ENCODE measurements around the gene BBLN. TPM values are rescaled to one million over a fixed set of nuclear protein-coding genes. Genes with fewer than 3 reads are reported as not detected.
"Not testable (repeated sequence)": the region's sequence is repeated elsewhere in the genome, so short reads cannot be mapped to it uniquely, and the experiment has no call there.

BBLN gene
- total RNA-seq, 8 experiments from 2014 or later = 60.0 to 233 (median 148) TPM

DNA sequence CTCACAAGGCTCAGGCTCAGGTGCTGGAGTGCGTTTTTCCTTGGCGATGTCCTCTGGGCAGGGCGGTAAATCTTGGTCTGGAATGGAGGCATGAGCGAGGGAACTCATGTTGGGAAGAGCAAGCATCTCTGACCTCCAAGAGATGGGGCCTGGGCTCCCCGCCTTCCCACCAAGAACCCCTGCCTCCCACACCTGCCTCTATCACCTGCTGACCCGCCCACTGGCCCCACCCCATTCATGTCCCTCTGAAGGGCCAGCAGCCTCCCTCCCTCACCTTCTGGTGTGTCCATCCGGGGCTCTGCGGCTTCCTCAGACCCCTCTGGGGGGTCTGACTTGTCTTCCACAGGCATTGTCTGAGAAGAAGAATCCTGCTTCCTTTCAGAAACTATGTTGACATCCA is 20.4 kb downstream of the BBLN start:
- Histone ChIP-seq H3K4me1 (replicated peaks in 1 of 2) (no peaks in the 10 kb centered on the region), H3K4me3 (no peak overlapping the region), H3K27ac (no peak overlapping the region)
- ATAC-seq (replicated peaks in 6 of 8) = no peak
- in situ Hi-C loops (cut with MboI; ENCODE audit: low pct_unique_long_range_greater_than_20kb in 2 of 9, low sequenced_read_pairs in 9 of 9, unreplicated experiment in 9 of 9) = no loop called here
- 100% methylated on average over 3 of the region's 8 CpGs; no CpG with 5 or more reads in 9 of the 10 experiments for WGBS, 10 experiments

DNA sequence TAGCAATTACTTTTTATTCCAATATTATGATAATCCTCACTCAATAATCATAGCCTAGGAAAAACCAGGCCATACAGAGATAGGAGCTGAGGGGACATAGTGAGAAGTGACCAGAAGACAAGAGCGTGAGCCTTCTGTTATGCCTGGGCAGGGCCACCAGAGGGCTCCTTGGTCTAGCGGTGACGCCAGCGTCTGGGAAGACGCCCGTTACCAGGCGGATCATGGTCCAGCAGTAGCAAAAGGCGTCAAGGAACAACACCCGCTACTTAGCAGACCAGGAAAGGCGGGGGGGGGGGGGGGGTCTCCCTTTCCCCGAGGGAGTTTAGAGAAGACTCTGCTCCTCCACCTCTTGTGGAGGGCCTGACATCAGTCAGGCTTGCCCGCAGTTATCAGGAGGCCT is 21.4 kb downstream of the BBLN start:
- 45% methylated on average over 2 of the region's 12 CpGs; no CpG with 5 or more reads in 9 of the 10 experiments for WGBS, 10 experiments
- in situ Hi-C loops (cut with MboI; ENCODE audit: low pct_unique_long_range_greater_than_20kb in 2 of 9, low sequenced_read_pairs in 9 of 9, unreplicated experiment in 9 of 9); H3K4me3 ChIP-seq; H3K4me1 ChIP-seq (replicated peaks in 1 of 2); H3K27ac ChIP-seq: not testable (repeated sequence)
- peak in 1 of 8 experiments; percentile 57 for ATAC-seq (replicated peaks in 6 of 8)

DNA sequence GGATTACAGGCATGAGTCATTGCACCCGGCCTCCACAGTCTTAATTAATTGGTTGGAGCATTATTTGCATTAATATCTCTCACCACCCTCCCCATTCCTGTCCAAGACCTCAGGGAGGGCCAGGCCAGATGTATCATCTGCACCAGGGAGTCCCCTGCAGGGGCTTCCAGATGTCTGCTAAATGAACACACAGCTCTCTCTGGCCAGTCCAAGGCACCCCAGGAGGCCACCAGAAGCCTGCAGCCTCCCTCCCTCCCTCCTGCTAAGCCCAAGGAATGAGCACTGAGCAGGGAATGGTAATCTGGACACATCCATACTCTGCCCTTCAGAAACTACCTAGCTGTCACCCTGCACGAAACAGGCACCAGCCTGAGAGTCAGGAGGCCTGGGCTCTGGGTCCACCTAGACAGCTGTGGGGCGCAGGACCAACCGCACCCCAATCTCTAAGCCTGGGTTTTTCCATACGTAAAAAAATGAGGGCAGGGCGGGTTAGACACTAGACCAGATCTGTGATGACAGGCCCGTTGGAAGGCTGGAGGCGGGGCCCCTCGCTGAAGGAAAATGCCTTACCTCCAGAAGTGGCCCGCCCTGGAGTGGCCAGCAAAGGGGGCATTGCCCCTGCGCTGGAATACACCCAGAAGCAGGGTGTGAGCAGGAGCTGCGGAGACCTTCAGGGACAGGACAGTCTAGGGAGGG is 23.0 kb downstream of the BBLN start:
- WGBS, 10 experiments = 0 to 100% (median 68%) methylated on average over 1 to 11 of the region's 12 CpGs; no CpG with 5 or more reads in 4 of the 10 experiments
- H3K4me1 ChIP-seq (replicated peaks in 1 of 2) = no peaks in the 10 kb centered on the region
- in situ Hi-C loops (cut with MboI; ENCODE audit: low pct_unique_long_range_greater_than_20kb in 2 of 9, low sequenced_read_pairs in 9 of 9, unreplicated experiment in 9 of 9) = no loop called here
- no peak overlapping the region for H3K4me3 ChIP-seq
- H3K27ac ChIP-seq = no peak overlapping the region
- ATAC-seq (replicated peaks in 6 of 8) = peak in 6 of 8 experiments; percentile 7 to 84 (median 22)

DNA sequence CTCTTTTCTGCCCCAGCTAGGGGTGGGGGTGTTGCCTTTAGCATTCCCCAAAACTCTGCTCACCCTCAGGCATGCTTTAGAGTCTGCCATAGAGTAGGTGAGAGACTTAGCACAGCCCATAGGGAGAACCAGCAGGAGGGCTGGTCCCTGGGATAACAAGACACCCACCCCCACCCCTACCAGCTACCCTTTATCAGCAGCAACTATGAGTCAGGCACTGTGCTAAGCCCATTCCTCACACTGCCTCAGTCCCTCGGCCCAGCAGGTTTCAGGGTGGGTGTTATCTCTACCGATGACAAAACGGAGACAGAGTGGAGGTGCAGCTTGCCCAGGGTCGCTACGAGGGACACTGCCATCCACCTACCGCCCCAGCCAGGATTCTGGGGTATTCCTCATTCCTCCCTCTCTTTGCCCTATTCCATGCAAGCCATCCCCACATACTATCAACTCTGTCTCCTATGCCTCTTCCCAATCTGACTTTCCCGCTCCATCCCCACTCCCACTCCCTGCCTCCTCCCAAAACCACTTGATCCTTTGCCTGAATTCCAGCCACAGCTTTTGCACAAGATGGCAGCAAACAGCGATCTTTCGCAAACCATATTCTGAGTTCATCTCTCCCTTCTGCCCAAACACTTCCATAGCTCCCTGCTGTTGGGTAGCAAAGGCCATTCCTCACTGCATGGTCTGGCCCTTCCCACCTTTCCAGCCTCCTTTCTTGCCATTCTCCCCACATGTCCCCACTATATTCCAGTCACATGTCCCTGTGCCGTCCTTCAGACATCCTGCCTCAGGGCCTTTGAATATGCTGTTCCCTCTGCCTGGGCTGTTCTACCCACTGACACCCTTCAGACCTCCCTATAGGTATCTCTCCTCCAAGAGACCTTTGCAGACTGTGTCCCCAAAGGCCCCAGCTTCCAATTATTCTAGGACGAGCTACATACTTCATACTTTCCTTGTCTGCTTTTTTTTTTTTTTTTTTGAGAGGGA is 26.2 kb downstream of the BBLN start:
- in situ Hi-C loops (cut with MboI; ENCODE audit: low pct_unique_long_range_greater_than_20kb in 2 of 9, low sequenced_read_pairs in 9 of 9, unreplicated experiment in 9 of 9) = no loop called here
- no peak overlapping the region for H3K4me3 ChIP-seq
- H3K27ac ChIP-seq = no peak overlapping the region
- 81 to 100% (median 95%) methylated on average over 1 to 7 of the region's 11 CpGs; no CpG with 5 or more reads in 3 of the 10 experiments for WGBS, 10 experiments
- peaks cover 4 to 7% of the 10 kb centered on the region in 2 donors for H3K4me1 ChIP-seq (replicated peaks in 1 of 2)
- ATAC-seq (replicated peaks in 6 of 8) = peak in 1 of 8 experiments; percentile 4

DNA sequence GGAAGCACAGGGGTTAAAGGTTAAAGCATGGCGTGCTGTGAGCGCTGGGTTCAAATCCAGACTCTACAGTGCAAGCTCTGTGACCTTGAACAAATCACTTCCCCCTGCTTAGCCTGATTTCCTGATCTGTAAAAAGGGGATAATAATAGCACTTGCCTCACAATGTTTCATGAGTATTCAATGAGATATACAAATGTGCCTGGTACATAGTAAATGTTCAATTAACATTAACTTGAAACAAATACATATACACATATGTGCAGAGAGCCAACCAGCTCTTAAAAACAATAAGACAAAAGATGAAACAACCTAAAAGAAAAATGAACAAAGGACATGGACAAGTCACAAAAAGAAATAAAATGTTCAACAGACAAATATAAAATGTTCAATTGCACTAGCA is 27.3 kb downstream of the BBLN start:
- WGBS, 10 experiments = 79 to 100% (median 100%) methylated on average over 1 to 2 of the region's 2 CpGs; no CpG with 5 or more reads in 5 of the 10 experiments
- H3K27ac ChIP-seq = no peak overlapping the region
- in situ Hi-C loops (cut with MboI; ENCODE audit: low pct_unique_long_range_greater_than_20kb in 2 of 9, low sequenced_read_pairs in 9 of 9, unreplicated experiment in 9 of 9) = no loop called here
- no peak overlapping the region for H3K4me3 ChIP-seq
- H3K4me1 ChIP-seq (replicated peaks in 1 of 2) = peaks cover 7 to 8% of the 10 kb centered on the region in 2 donors
- ATAC-seq (replicated peaks in 6 of 8) = no peak

DNA sequence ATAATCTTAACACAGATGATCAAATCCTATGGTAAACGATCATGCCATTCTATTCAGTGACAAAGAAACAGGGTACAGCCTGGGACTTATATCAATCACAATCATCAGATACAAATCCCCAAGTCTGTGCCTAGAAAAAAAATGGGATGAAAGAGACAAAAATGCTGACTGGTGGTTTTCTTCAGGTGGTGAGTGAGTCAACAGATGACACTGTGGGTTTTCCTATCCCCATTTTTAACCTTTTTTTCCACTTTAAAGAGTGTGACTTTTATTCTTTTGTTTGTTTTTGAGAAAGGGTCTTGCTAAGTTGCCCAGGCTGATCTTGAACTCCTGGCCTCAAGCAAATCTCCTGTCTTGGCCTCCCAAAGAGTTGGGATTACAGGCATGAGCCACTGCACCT is 28.1 kb downstream of the BBLN start:
- in situ Hi-C loops (cut with MboI; ENCODE audit: low pct_unique_long_range_greater_than_20kb in 2 of 9, low sequenced_read_pairs in 9 of 9, unreplicated experiment in 9 of 9) = no loop called here
- Histone ChIP-seq H3K27ac (no peak overlapping the region), H3K4me3 (no peak overlapping the region), H3K4me1 (replicated peaks in 1 of 2) (peaks cover 9 to 14% of the 10 kb centered on the region in 2 donors)
- 25 to 100% (median 88%) methylated on average over 1 of the region's 1 CpG; no CpG with 5 or more reads in 2 of the 10 experiments for WGBS, 10 experiments
- ATAC-seq (replicated peaks in 6 of 8) = no peak

DNA sequence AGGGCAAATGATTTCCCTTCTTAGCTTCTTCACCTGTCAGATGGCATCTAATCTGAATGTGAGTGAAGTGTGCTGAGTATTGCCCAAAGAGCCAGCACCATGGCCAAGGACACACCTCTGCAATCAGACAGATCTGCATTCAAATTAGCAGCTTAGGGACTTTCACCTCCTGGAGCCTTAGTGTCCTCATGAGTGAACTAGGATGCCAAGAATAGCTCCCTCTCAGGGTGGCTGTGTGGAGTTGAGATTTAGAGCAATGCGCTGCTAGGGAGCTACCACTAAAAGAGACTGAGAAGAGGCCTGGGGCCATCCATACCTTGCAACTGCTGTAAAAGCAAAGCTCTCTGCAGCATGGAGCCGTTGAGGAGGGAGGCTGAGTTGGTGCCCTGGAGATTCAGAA is 29.9 kb downstream of the BBLN start:
- no peak for ATAC-seq (replicated peaks in 6 of 8)
- in situ Hi-C loops (cut with MboI; ENCODE audit: low pct_unique_long_range_greater_than_20kb in 2 of 9, low sequenced_read_pairs in 9 of 9, unreplicated experiment in 9 of 9) = no loop called here
- 71 to 100% (median 92%) methylated on average over 1 to 2 of the region's 2 CpGs; no CpG with 5 or more reads in 5 of the 10 experiments for WGBS, 10 experiments
- Histone ChIP-seq H3K4me3 (peak overlapping the region in 1 of 5 donors; percentile 79), H3K27ac (no peak overlapping the region), H3K4me1 (replicated peaks in 1 of 2) (peaks cover 11 to 15% of the 10 kb centered on the region in 2 donors)

DNA sequence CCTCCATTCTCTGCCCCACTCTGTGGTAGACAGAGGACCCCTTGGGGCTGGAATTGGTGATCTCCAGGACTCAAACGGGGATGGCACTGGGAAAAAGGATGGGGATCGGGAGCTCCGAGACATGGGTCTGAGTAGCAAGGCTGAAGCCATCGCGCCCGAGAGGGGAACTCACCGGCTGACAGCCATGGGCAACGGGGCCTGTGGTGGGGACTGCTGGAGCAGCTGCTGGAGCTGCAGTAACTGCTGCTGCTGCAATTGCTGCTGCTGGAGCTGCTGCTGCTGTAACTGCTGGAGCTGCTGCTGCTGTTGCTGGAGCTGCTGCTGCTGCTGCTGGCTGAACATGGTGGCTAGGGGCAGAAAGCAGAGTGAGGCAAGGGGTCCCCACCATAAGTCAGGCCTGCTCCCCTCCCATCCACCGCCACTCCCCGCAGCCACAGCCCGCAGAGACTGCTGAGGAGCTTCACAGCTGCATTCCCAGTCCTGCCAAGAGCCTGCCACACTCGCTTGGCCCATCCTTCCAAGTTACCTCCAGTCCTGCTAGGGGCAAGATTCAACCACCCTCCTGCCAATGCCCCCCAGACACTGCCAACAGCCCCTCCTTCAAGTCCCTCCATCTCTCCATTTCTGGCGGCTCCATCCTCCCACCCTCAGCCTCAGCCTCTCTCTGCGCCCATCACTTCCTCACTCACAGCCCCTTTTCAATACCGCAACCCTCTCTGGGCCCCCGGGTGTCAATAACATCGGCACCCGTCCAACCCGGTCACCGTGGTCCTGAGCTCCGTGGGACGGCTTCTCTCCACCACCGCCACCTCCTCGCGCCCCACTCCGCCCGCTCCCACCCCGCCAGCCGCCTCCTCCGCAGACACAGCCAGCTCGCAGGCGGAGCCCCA is 30.7 kb downstream of the BBLN start:
- H3K4me3 ChIP-seq = peak overlapping the region; percentile 79 to 100 (median 96)
- H3K27ac ChIP-seq = peak overlapping the region; percentile 90 to 92
- ATAC-seq (replicated peaks in 6 of 8) = peak in 7 of 8 experiments; percentile 3 to 51 (median 29)
- in situ Hi-C loops (cut with MboI; ENCODE audit: low pct_unique_long_range_greater_than_20kb in 2 of 9, low sequenced_read_pairs in 9 of 9, unreplicated experiment in 9 of 9) = no loop called here
- H3K4me1 ChIP-seq (replicated peaks in 1 of 2) = peaks cover 11 to 15% of the 10 kb centered on the region in 2 donors
- 0 to 61% (median 0%) methylated on average over 1 to 9 of the region's 32 CpGs; no CpG with 5 or more reads in 5 of the 10 experiments for WGBS, 10 experiments

DNA sequence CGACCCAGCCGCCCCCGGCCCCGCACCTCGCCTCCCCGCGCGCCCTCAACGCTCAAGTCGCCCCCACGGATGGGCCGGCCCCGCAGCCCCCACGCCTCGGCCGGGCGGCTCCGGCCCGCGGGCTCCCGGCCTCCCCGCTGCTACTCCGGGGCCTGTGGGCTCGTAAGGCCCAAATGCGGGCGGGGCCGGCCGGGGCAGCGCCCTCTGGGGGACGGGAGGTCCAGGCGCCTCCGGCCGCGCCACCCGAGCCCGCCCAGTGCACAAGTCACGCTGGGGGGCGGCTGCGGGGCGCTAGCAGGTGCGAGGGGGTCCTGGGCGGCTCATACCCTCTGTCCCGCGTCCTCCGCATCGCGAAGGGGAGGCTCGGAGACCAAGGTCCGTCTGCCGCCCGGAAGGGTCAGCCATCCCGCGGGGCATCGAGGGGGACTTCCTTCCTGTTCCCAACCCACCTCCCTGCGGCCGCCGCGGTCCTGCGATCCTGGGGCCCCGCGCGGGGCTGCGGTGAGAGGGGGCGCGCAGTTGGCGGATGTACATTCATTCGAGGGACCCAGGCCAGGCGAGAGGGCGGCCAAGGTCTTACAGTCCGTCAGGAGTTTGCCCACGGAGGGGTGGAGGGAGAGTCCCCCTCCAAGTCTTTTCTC is 31.5 kb downstream of the BBLN start, which contains the start of gene CIZ1:
Gene CIZ1, minus strand, starts transcription at position 167 of the 641 bp plus-strand sequence. CDS start 715 bp downstream, outside the sequence.
- peak; percentile 58 to 92 (median 83) for ATAC-seq (replicated peaks in 6 of 8)
- WGBS, 10 experiments = 0 to 6% (median 0%) methylated on average over 2 to 10 of the region's 71 CpGs; no CpG with 5 or more reads in 5 of the 10 experiments
- Histone ChIP-seq H3K4me3 (peak within 1 kb of the TSS; percentile 79 to 100 (median 96)), H3K4me1 (replicated peaks in 1 of 2) (peaks cover 11 to 15% of the 10 kb centered on the region in 2 donors), H3K27ac (peak within 1 kb of the TSS; percentile 90 to 92)
- in situ Hi-C loops (cut with MboI; ENCODE audit: low pct_unique_long_range_greater_than_20kb in 2 of 9, low sequenced_read_pairs in 9 of 9, unreplicated experiment in 9 of 9) = no loop called here

DNA sequence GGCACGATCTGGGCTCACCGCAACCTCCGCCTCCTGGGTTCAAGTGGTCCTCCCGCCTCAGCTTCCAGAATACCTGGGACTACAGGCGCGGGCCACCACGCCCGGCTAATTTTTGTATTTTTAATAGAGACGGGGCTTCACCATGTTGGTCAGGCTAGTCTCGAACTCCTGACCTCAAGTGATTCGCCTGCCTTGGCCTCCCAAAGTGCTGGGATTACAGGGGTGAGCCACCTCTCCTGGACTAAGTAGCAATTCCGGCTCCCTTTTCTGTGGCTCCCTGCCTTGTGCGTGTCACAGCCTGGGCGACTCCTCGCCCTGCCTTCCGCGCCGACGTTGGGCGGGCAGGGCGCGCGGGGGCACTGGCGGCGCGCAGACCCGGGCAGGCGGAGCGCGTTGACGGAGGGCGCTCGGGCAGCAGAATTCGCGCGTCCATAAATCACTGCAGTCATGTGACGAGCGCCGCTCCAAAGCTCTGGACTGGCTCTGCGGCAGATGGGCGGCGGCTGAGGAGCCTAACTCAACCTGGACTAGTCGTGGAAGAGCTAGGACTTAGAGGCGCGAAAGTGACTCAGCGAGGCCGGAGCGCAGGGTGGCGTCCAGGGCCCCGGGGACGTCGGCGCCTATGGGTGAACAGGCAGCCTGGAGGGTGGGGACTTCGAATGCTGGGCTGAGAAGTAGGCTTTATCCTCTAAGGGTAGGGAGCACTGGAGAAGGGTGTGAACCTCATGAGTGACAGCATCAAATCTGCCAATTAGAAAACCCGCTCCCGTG is 32.7 kb downstream of the BBLN start:
- Histone ChIP-seq H3K4me3 (peak overlapping the region; percentile 5 to 79 (median 11)), H3K4me1 (replicated peaks in 1 of 2) (peaks cover 11 to 15% of the 10 kb centered on the region in 2 donors), H3K27ac (peak overlapping the region; percentile 57 to 92)
- WGBS, 10 experiments = 8 to 80% (median 43%) methylated on average over 2 to 22 of the region's 56 CpGs; no CpG with 5 or more reads in 1 of the 10 experiments
- in situ Hi-C loops (cut with MboI; ENCODE audit: low pct_unique_long_range_greater_than_20kb in 2 of 9, low sequenced_read_pairs in 9 of 9, unreplicated experiment in 9 of 9) = no loop called here
- ATAC-seq (replicated peaks in 6 of 8) = peak; percentile 34 to 87 (median 76)

DNA sequence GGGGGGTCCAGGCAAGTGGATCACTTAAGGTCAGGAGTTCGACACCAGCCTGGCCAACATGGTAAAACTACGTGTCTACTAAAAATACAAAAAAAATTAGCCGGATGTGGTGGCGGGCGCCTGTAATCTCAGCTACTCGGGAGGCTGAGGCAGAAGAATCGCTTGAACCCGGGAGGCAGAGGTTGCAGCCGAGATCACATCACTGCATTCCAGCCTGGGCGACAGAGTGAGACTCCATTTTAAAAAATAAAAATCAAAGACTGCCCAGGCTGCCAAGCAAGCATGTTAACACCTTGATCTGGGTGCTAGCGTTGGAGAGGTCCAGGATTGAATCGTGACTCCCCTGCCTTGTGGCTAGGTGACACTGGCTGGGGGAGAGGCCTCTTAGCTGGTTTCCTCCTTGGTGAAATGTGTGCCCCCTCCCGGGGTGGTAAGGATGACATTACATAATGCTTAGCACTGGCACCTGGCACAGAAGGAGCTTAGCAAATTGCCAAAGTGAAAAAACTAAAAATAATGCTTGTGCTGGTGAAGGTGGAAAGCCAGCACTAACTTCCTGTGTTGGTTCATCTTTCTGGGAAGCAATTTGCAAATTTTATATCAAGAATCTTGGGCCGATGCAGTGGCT is 33.5 kb downstream of the BBLN start:
- H3K4me1 ChIP-seq (replicated peaks in 1 of 2) = peaks cover 11 to 15% of the 10 kb centered on the region in 2 donors
- peak overlapping the region; percentile 40 to 72 for H3K27ac ChIP-seq
- no peak overlapping the region for H3K4me3 ChIP-seq
- 60 to 93% (median 81%) methylated on average over 1 to 13 of the region's 14 CpGs; no CpG with 5 or more reads in 1 of the 10 experiments for WGBS, 10 experiments
- no peak for ATAC-seq (replicated peaks in 6 of 8)
- in situ Hi-C loops (cut with MboI; ENCODE audit: low pct_unique_long_range_greater_than_20kb in 2 of 9, low sequenced_read_pairs in 9 of 9, unreplicated experiment in 9 of 9) = no loop called here
